Type B pancreatic cell (in vitro differentiated cells): ENCODE measurements around the gene UNC79. TPM values are rescaled to one million over a fixed set of nuclear protein-coding genes. Genes with fewer than 3 reads are reported as not detected.

Experiments
- DNase-seq: peaks from one replicate; pipeline ENCODE4 v3.0.0; 2021; ENCODE audit warnings: mixed read lengths; ENCODE audit not compliant: unreplicated experiment; ENCODE audit errors: extremely low spot score
- H3K27ac Mint-ChIP-seq: 2 replicates; pipeline ENCODE4 v1.8.0; 2021; ENCODE audit warnings: mild to moderate bottlenecking, mixed read lengths
- H3K27me3 Mint-ChIP-seq: 2 replicates; pipeline ENCODE4 v1.8.0; 2021; ENCODE audit warnings: mixed read lengths
- H3K36me3 Mint-ChIP-seq: 2 replicates; pipeline ENCODE4 v1.8.0; 2021; ENCODE audit warnings: mixed read lengths
- H3K4me1 Mint-ChIP-seq: one replicate; pipeline ENCODE4 v1.8.0; 2021; ENCODE audit warnings: mixed read lengths; ENCODE audit not compliant: unreplicated experiment
- H3K4me3 Mint-ChIP-seq: 2 replicates; pipeline ENCODE4 v1.8.0; 2021; ENCODE audit warnings: mild to moderate bottlenecking, mixed read lengths
- H3K9me3 Mint-ChIP-seq: 2 replicates; pipeline ENCODE4 v1.8.0; 2021; ENCODE audit warnings: mixed read lengths
- CTCF ChIP-seq: fragments of 200-600 bp; sonication (generic); conservative IDR thresholded peaks from 2 replicates; pipeline ENCODE4 v1.5.0; 2021; ENCODE audit warnings: antibody characterized with exemption, mild to moderate bottlenecking
- total RNA-seq: library from RNA; stranded (reverse); gene quantifications from 2 replicates; pipeline ENCODE4 v1.2.1, GENCODE V29; 2021; ENCODE audit warnings: low replicate concordance

The UNC79 gene
- total RNA-seq, 1 donor from 2014 or later = 2.1 TPM

DNA sequence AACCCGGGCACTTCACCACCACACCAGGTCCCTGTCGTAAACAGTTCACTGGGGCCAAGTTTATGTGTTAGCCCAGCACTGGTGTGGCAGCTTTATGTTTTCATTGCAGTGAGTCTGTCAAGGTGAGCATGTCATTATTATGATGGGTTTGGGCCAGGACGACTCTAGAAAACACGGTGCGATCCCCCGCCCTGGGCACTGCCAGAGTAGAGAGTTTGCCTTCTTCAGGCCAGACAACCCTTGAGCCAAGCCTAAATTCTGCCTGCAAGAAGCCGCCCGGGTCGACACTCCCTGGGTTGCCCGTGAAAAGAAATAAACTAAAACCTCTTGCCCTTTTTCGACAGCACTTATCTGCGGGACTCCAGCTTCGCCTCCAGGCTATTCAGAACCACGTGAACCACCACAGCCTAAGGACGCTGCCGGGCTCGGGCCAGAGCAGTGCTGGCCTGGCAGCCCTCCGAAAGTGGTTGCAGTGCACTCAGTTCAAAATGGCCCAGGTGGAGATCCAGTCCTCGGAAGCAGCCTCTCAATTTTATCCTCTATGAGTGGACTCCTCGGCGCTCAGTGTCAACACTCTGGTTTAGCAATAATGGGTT, 275.7 kb downstream of the UNC79 start:
- no peak for TF ChIP-seq CTCF
- H3K36me3 Mint-ChIP-seq = no peaks in the 10 kb centered on the region
- no peak for DNase-seq

DNA sequence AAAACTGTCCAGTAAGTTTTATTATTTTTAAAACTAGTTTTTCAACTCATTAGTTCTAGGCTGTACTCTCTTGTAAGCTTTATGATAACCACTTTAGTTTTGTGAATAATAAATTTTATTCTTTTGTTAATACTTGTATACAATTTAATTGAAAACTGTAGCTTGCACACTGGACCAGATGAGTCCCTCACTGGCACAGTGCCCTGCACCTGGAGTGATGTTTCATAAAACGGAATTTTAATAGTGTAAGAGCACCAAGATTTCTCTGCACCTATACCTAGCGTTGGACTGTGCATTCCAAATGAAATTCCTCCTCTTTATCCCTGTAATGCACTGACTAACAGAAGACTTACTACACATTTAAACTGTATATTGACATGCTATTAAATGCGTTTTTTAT, 276.7 kb downstream of the UNC79 start:
- DNase-seq = no peak
- Mint-ChIP-seq H3K27me3 (peaks cover 6% of the 10 kb centered on the region), H3K27ac (no peak overlapping the region), H3K36me3 (no peaks in the 10 kb centered on the region), H3K4me3 (no peak overlapping the region), H3K9me3 (no peaks in the 10 kb centered on the region), H3K4me1 (no peaks in the 10 kb centered on the region)
- TF ChIP-seq CTCF = no peak

More for the DNA sequence above, 275.7 kb downstream of the UNC79 start:
- Mint-ChIP-seq H3K27ac (no peak overlapping the region), H3K27me3 (peaks cover 6% of the 10 kb centered on the region), H3K4me1 (no peaks in the 10 kb centered on the region), H3K9me3 (no peaks in the 10 kb centered on the region), H3K4me3 (no peak overlapping the region)

DNA sequence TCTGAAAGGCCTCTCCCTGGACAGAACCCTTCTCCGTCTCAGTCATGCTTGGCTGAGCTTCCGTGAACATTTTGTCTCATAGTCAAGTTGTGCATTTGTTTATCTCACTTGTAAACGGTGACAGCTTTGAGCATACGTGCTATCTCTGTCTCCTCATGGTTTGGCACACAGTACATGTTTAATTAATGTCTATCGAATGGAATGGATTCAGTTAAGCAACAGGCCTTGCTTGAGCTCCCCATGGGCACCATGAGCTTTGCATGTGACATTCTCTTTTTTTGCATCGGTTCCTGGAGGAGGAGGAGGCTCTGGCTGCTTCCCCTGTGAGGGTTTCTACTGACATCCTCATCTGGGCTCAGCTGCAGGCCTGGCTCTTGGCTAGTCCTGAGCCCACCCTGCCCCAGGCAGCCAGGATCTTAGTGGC, 277.6 kb downstream of the UNC79 start:
- Mint-ChIP-seq H3K4me1 (no peaks in the 10 kb centered on the region), H3K27ac (no peak overlapping the region), H3K4me3 (no peak overlapping the region), H3K36me3 (no peaks in the 10 kb centered on the region), H3K9me3 (no peaks in the 10 kb centered on the region), H3K27me3 (peaks cover 8% of the 10 kb centered on the region)
- no peak for DNase-seq
- no peak for TF ChIP-seq CTCF

- Mint-ChIP-seq H3K36me3 (no peaks in the 10 kb centered on the region), H3K4me1 (no peaks in the 10 kb centered on the region), H3K27me3 (peaks cover 12% of the 10 kb centered on the region), H3K4me3 (no peak overlapping the region), H3K9me3 (no peaks in the 10 kb centered on the region), H3K27ac (no peak overlapping the region)
- TF ChIP-seq CTCF = no peak
- no peak for DNase-seq
These were observed 278.1 kb downstream of the UNC79 start for GRCh38 chr14:93708800-93709199.

GRCh38 chr14:93709249-93709648, 278.5 kb downstream of the UNC79 start:
- Mint-ChIP-seq H3K27ac (no peak overlapping the region), H3K4me1 (no peaks in the 10 kb centered on the region), H3K4me3 (no peak overlapping the region), H3K9me3 (no peaks in the 10 kb centered on the region), H3K27me3 (peaks cover 13% of the 10 kb centered on the region), H3K36me3 (no peaks in the 10 kb centered on the region)
- DNase-seq = no peak
- TF ChIP-seq CTCF = no peak
